C4-2B (cell line): ENCODE data around the gene POU2F1.
"Not testable (repeated sequence)": the region's sequence is repeated elsewhere in the genome, so short reads cannot be mapped to it uniquely, and the experiment has no call there.

Experiments
- CTCF ChIP-seq: fragments of 450-650 bp; conservative IDR thresholded peaks from 2 replicates; pipeline ENCODE4 v1.5.1; 2017; ENCODE audit warnings: mild to moderate bottlenecking
- ZFX ChIP-seq: fragments of 450-650 bp; IDR thresholded peaks from 2 replicates; pipeline ENCODE4 v1.6.1; 2017

GRCh38 chr1:167245168-167245567 lies 24.5 kb downstream of the POU2F1 start:
- not testable (repeated sequence) for TF ChIP-seq CTCF, ZFX
